ENCODE data around the gene CACYBP. TPM values are rescaled to one million over a fixed set of nuclear protein-coding genes. Genes with fewer than 3 reads are reported as not detected.
A peak's percentile ranks its signal among the peaks of the same experiment; 100 is the strongest.

Gene CACYBP
- total and polyA plus RNA-seq, 2 donors from 2014 or later: 49.7 to 97.4 TPM

DNA sequence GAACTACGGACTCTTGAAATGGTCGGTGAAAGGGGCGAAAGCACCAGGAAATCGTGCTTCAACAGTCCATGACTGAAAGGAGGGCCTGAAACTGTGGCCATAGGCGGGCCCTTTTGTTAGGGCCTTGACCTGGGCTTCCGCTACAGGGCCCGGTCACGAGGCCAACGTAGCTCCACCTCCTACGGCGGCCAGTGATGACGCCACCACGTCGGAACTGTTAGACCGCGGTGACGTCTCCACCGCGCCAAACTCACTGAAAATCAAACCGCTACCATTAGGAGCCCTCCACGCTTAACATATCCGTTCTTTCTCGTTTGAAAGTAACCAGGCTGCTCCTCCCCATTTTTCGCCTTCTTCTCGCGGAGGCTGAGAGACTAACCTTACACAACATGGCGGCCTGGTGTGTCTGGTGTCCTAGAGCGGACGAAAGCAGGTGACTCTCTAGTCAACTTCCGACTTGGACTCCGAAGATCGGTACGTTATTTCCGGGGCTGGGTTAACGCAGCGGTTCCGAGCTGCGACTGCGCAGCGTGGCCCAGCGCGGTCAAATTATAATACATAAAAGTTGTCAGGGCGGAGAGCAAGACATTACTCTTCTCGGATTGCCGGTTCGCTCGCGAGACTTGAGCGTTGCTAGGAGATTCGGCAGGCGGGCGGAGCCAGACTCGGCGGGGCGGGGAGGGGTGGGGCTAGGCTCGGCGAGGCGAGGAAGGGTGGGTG, 371 bp upstream of the CACYBP start:
- no peak for TF ChIP-seq CTCF (IDR thresholded peaks at IDR 0.05; ENCODE audit: borderline replicate concordance, extremely low read depth, insufficient read depth)
- Histone ChIP-seq H3K27ac (ENCODE audit: low read depth in 2 of 2, low read length in 2 of 2) (peak overlapping the region; percentile 98 to 99), H3K4me1 (ENCODE audit: control insufficient read depth in 2 of 3, insufficient read depth in 2 of 3, low read depth in 1 of 3, low read length in 3 of 3) (peaks cover 0 to 3% (median 3%) of the 10 kb centered on the region in 3 donors), H3K9me3 (ENCODE audit: control insufficient read depth in 2 of 3, insufficient read depth in 1 of 3, low read length in 3 of 3) (no peaks in the 10 kb centered on the region), H3K9ac (ENCODE audit: low read length in 3 of 3) (peak overlapping the region; percentile 86 to 100 (median 99)), H3K36me3 (ENCODE audit: control insufficient read depth in 2 of 3, insufficient read depth in 3 of 3, low read length in 3 of 3) (no peaks in the 10 kb centered on the region), H3K4me3 (ENCODE audit: low read length in 3 of 3) (peak overlapping the region; percentile 92 to 100 (median 94)), H3K27me3 (ENCODE audit: control insufficient read depth, insufficient read depth, low read length) (no peaks in the 10 kb centered on the region)
- DNase-seq: peak; percentile 99 to 100 (median 99)
- intact Hi-C loops (cut with DNase I): no loop called here
- peak; percentile 66 for FAIRE-seq

DNA sequence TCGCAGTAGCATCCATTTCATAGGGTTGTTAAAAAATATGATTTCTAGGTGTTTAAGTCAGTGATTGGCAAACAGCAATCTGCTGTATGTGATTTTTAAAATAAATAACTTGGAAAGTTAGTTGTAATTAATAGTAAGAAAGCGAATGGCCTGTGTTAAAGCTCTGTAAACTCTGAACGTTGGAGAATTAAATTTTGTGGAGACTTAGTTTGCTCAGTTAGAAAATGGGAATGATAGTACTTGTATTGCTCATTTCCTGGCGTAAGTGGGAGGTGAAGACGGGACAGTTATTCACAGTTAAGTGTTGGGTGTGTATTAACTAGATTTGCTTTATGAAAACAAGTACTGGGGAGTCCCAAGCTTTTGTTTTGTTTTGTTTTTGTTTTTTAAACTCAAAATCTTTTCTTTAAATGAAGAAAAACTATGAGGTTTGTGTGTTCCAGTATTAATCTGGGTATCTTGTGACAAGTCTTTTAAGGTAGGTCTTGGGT, 995 bp downstream of the CACYBP start:
- intact Hi-C loops (cut with DNase I): no loop called here
- Histone ChIP-seq H3K4me3 (ENCODE audit: low read length in 3 of 3) (peak overlapping the region; percentile 84 to 93 (median 88)), H3K36me3 (ENCODE audit: control insufficient read depth in 2 of 3, insufficient read depth in 3 of 3, low read length in 3 of 3) (no peaks in the 10 kb centered on the region), H3K4me1 (ENCODE audit: control insufficient read depth in 2 of 3, insufficient read depth in 2 of 3, low read depth in 1 of 3, low read length in 3 of 3) (peaks cover 0 to 3% (median 3%) of the 10 kb centered on the region in 3 donors), H3K27ac (ENCODE audit: low read depth in 2 of 2, low read length in 2 of 2) (peak overlapping the region in 1 of 2 donors; percentile 98), H3K9ac (ENCODE audit: low read length in 3 of 3) (peak overlapping the region; percentile 44 to 86 (median 83)), H3K27me3 (ENCODE audit: control insufficient read depth, insufficient read depth, low read length) (no peaks in the 10 kb centered on the region), H3K9me3 (ENCODE audit: control insufficient read depth in 2 of 3, insufficient read depth in 1 of 3, low read length in 3 of 3) (no peaks in the 10 kb centered on the region)
- TF ChIP-seq CTCF (IDR thresholded peaks at IDR 0.05; ENCODE audit: borderline replicate concordance, extremely low read depth, insufficient read depth): no peak
- DNase-seq (no peak), FAIRE-seq (no peak)

GRCh38 chr1:175002910-175003517, 3.3 kb downstream of the CACYBP start:
- Histone ChIP-seq H3K27me3 (ENCODE audit: control insufficient read depth, insufficient read depth, low read length) (no peaks in the 10 kb centered on the region), H3K27ac (ENCODE audit: low read depth in 2 of 2, low read length in 2 of 2) (no peak overlapping the region), H3K4me3 (ENCODE audit: low read length in 3 of 3) (no peak overlapping the region), H3K4me1 (ENCODE audit: control insufficient read depth in 2 of 3, insufficient read depth in 2 of 3, low read depth in 1 of 3, low read length in 3 of 3) (peaks cover 0 to 3% (median 3%) of the 10 kb centered on the region in 3 donors), H3K36me3 (ENCODE audit: control insufficient read depth in 2 of 3, insufficient read depth in 3 of 3, low read length in 3 of 3) (peaks cover 2 to 10% (median 4%) of the 10 kb centered on the region in 3 donors), H3K9ac (ENCODE audit: low read length in 3 of 3) (no peak overlapping the region), H3K9me3 (ENCODE audit: control insufficient read depth in 2 of 3, insufficient read depth in 1 of 3, low read length in 3 of 3) (no peaks in the 10 kb centered on the region)
- DNase-seq (no peak), FAIRE-seq (no peak)
- no peak for TF ChIP-seq CTCF (IDR thresholded peaks at IDR 0.05; ENCODE audit: borderline replicate concordance, extremely low read depth, insufficient read depth)
- intact Hi-C loops (cut with DNase I): no loop called here
